GM12891 (cell line): Measurements from ENCODE around the gene CRISPLD2.

Experiments used
- DNase-seq: peaks from one replicate; pipeline ENCODE4 v3.0.0; 2011; ENCODE audit warnings: low spot score; ENCODE audit not compliant: insufficient read length
- FAIRE-seq: peaks from 2 replicates; lab custom pipeline; 2011; peaks lifted over from hg19 to GRCh38; lab: Jason Lieb, UNC
- PAX5 ChIP-seq: IDR thresholded peaks from 2 replicates; pipeline ENCODE4 v1.6.1; 2011; ENCODE audit warnings: low read length, moderate library complexity, mild to moderate bottlenecking; ENCODE audit not compliant: insufficient read depth, severe bottlenecking
- POLR2A ChIP-seq: IDR thresholded peaks from 2 replicates; pipeline ENCODE4 v1.6.1; 2011; ENCODE audit warnings: low read depth, low read length, control low read depth
- POLR2AphosphoS5 ChIP-seq: IDR thresholded peaks from 2 replicates; pipeline ENCODE4 v1.6.1; 2011; ENCODE audit warnings: low read depth, low read length, control low read depth
- POU2F2 ChIP-seq: IDR thresholded peaks from 2 replicates; pipeline ENCODE4 v1.6.1; 2011; ENCODE audit warnings: low read depth, mild to moderate bottlenecking, control low read depth, low read length, moderate library complexity
- SPI1 ChIP-seq: IDR thresholded peaks from 2 replicates; pipeline ENCODE4 v1.6.1; 2011; ENCODE audit warnings: low read depth, low read length, control low read depth
- TAF1 ChIP-seq: IDR thresholded peaks from 2 replicates; pipeline ENCODE4 v1.6.1; 2011; ENCODE audit warnings: low read depth, low read length, control low read depth

The CRISPLD2 gene

GRCh38 chr16:84893467-84893848 lies 73.7 kb downstream of the CRISPLD2 start:
- no peak for TF ChIP-seq POLR2AphosphoS5
- TF ChIP-seq PAX5: no peak
- TF ChIP-seq POU2F2: no peak
- no peak for TF ChIP-seq TAF1
- TF ChIP-seq SPI1: no peak
- no peak for TF ChIP-seq POLR2A
- no peak for FAIRE-seq
- DNase-seq: no peak

GRCh38 chr16:84893849-84894599 lies 74.2 kb downstream of the CRISPLD2 start:
- no peak for FAIRE-seq
- TF ChIP-seq POLR2AphosphoS5 (no peak), POLR2A (no peak), TAF1 (no peak), PAX5 (no peak), SPI1 (no peak), POU2F2 (no peak)
- DNase-seq: no peak

- TF ChIP-seq TAF1 (no peak), POU2F2 (no peak), SPI1 (no peak), PAX5 (no peak), POLR2A (no peak), POLR2AphosphoS5 (no peak)
- FAIRE-seq (no peak), DNase-seq (no peak)
Measured at GRCh38 chr16:84895016-84895415, 75.2 kb downstream of the CRISPLD2 start.

- no peak for TF ChIP-seq POLR2A
- TF ChIP-seq SPI1: no peak
- no peak for TF ChIP-seq PAX5
- FAIRE-seq: no peak
- no peak for DNase-seq
Measured at GRCh38 chr16:84896847-84897246, 77.1 kb downstream of the CRISPLD2 start.

- FAIRE-seq (no peak), DNase-seq (no peak)
- no peak for TF ChIP-seq SPI1
- no peak for TF ChIP-seq TAF1
- no peak for TF ChIP-seq POLR2A
- TF ChIP-seq POU2F2: no peak
- no peak for TF ChIP-seq POLR2AphosphoS5
- no peak for TF ChIP-seq PAX5
Measured at GRCh38 chr16:84897911-84898377, 78.2 kb downstream of the CRISPLD2 start.

- no peak for DNase-seq
- no peak for FAIRE-seq
- TF ChIP-seq SPI1 (no peak), TAF1 (no peak), PAX5 (no peak), POLR2A (no peak), POU2F2 (no peak), POLR2AphosphoS5 (no peak)
Measured at GRCh38 chr16:84898447-84898846, 78.7 kb downstream of the CRISPLD2 start.

GRCh38 chr16:84899414-84899813 lies 79.6 kb downstream of the CRISPLD2 start:
- TF ChIP-seq POU2F2 (no peak), SPI1 (no peak)
- FAIRE-seq: no peak
- no peak for DNase-seq

GRCh38 chr16:84905965-84906460 lies 86.2 kb downstream of the CRISPLD2 start:
- FAIRE-seq (no peak), DNase-seq (no peak)
- TF ChIP-seq SPI1 (no peak), PAX5 (no peak), POU2F2 (no peak), POLR2AphosphoS5 (no peak), POLR2A (no peak), TAF1 (no peak)

- FAIRE-seq (no peak), DNase-seq (no peak)
- TF ChIP-seq POU2F2 (no peak), POLR2AphosphoS5 (no peak), SPI1 (no peak), PAX5 (no peak), POLR2A (no peak), TAF1 (no peak)
Measured at GRCh38 chr16:84907051-84907450, 87.3 kb downstream of the CRISPLD2 start.

- FAIRE-seq (no peak), DNase-seq (no peak)
- TF ChIP-seq SPI1 (no peak), TAF1 (no peak), PAX5 (no peak), POLR2AphosphoS5 (no peak), POU2F2 (no peak), POLR2A (no peak)
Measured at GRCh38 chr16:84907575-84907974, 87.8 kb downstream of the CRISPLD2 start.
